Bronchial epithelial cell (primary cell): ENCODE results near the gene RASSF3. TPM values are rescaled to one million over a fixed set of nuclear protein-coding genes. Genes with fewer than 3 reads are reported as not detected.

Source experiments
- DNase-seq: peaks from one replicate; pipeline ENCODE4 v3.0.0-alpha.2; 2010; ENCODE audit warnings: low read depth
- FAIRE-seq: peaks from 2 replicates; lab custom pipeline; 2011; peaks lifted over from hg19 to GRCh38; lab: Jason Lieb, UNC
- H3K27me3 ChIP-seq: 2 replicates; pipeline ENCODE4 v1.5.1; 2011; ENCODE audit warnings: low read length; ENCODE audit not compliant: control insufficient read depth, insufficient read depth
- H3K36me3 ChIP-seq: 2 replicates; pipeline ENCODE4 v1.5.1; 2011; ENCODE audit warnings: low read length; ENCODE audit not compliant: control insufficient read depth, insufficient read depth
- H3K4me3 ChIP-seq: 2 replicates; pipeline ENCODE4 v1.5.1; 2011; ENCODE audit warnings: mild to moderate bottlenecking, low read depth, low read length, control low read depth
- total RNA-seq: library from RNA; depleted of rRNA; stranded (reverse); fragments of >200 nt; gene quantifications from 2 replicates; pipeline ENCODE4 v1.2.1, GENCODE V29; 2014
- TF ChIP-seq, protein P1 (sequence below): IDR thresholded peaks from 2 replicates; pipeline ENCODE4 v1.5.1; 2011; ENCODE audit warnings: mild to moderate bottlenecking, moderate library complexity, low read length, control low read depth, inconsistent platforms; ENCODE audit not compliant: insufficient read depth, severe bottlenecking

Gene RASSF3
- total RNA-seq, 1 donor from 2014 or later: 9.7 TPM

DNA sequence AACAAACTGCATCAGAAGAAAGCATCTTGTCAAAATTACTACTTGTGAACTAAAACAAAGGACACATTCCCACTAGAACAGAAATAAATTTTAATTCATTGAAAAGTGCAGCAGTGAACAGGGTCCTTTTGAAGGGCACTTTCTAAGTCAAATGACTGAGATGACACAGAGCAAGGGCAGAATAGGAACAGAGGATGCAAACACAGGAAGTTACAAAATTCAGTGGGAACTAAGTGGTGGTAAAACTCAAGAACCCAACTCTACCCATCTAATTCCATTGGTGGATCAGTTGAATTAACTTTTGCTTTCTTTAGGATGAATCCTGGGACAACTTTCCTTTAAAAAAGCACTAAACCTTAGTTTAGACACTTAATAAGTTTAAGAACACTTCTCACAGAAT lies 103.1 kb downstream of the RASSF3 start:
- H3K27me3 ChIP-seq: no peaks in the 10 kb centered on the region
- H3K36me3 ChIP-seq: peaks cover 2% of the 10 kb centered on the region
- TF ChIP-seq, protein P1, sequence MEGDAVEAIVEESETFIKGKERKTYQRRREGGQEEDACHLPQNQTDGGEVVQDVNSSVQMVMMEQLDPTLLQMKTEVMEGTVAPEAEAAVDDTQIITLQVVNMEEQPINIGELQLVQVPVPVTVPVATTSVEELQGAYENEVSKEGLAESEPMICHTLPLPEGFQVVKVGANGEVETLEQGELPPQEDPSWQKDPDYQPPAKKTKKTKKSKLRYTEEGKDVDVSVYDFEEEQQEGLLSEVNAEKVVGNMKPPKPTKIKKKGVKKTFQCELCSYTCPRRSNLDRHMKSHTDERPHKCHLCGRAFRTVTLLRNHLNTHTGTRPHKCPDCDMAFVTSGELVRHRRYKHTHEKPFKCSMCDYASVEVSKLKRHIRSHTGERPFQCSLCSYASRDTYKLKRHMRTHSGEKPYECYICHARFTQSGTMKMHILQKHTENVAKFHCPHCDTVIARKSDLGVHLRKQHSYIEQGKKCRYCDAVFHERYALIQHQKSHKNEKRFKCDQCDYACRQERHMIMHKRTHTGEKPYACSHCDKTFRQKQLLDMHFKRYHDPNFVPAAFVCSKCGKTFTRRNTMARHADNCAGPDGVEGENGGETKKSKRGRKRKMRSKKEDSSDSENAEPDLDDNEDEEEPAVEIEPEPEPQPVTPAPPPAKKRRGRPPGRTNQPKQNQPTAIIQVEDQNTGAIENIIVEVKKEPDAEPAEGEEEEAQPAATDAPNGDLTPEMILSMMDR: no peak
- no peak for FAIRE-seq
- no peak for DNase-seq
- no peak overlapping the region for H3K4me3 ChIP-seq

DNA sequence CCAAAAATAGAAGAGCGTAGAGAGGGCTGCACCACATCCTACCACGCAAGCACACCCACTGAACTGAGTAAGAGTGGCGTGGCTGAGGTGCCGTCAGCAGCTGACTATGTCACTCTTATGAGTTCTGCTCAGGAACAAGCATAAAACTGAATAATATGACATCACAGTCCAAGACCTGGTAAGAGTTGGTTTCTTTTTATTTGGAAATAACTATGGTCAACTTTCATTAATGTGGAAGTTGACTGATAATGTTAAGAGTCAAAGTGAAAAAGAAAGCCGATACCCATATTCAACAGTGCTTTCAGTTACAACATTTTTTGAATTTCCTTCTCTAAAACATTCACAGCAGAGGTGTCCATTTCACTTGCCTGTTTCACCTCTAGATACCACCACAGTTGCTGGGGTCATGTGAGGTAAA lies 104.3 kb downstream of the RASSF3 start:
- FAIRE-seq: no peak
- Histone ChIP-seq H3K4me3 (no peak overlapping the region), H3K27me3 (no peaks in the 10 kb centered on the region), H3K36me3 (peaks cover 2% of the 10 kb centered on the region)
- DNase-seq: no peak
- TF ChIP-seq, protein P1: no peak

DNA sequence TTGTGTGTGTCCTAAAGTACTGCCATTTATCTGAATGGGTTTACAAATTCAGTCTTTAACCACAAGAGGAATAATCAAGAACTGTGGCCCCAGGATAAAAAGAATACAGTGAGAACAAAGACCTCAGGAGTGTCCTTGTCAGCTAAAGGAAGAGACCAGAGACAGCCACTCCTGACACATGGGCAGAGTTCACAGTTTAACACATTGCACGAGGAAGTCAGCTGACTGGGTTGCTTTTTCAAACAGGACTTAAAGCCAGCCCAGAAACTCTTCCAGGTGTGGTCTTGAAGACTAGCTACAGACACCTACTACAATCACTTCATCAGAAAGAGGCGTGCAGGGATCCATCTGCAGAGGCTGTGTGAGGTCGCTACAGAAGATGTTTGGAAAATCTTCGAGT lies 106.1 kb downstream of the RASSF3 start:
- no peak overlapping the region for H3K4me3 ChIP-seq
- no peaks in the 10 kb centered on the region for H3K27me3 ChIP-seq
- H3K36me3 ChIP-seq: peaks cover 5% of the 10 kb centered on the region
- TF ChIP-seq, protein P1: no peak
- FAIRE-seq: no peak
- DNase-seq: no peak

DNA sequence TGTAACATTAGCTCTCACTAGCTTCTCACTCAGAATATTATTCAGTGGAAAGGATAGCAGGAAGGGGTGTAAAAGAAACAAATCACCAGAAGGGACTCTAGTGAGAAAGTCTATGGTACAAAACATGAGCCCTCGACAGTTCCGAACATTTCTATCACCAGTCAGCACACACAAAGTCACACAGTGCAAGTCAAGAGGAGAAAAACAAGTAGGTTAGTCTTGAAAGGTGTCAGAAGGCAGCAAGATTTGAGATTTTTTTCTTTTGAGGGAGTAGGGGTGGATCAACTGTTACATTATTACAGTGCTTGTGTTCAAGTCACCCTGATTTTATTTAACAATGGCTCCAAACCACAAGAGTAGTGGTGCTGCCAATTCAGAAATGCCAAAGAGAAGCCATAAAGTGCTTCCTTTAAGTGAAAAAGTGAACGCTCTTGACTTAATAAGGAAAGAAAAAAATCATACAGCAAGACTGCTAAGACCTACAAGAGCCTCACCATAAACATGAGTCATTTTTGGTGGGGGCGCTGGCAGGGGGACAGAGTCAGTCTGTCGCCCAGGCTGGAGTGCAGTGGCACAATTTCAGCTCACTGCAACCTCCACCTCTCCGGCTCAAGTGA lies 106.7 kb downstream of the RASSF3 start:
- Histone ChIP-seq H3K4me3 (no peak overlapping the region), H3K27me3 (no peaks in the 10 kb centered on the region), H3K36me3 (peaks cover 7% of the 10 kb centered on the region)
- FAIRE-seq (no peak), DNase-seq (no peak)
- TF ChIP-seq, protein P1: no peak

DNA sequence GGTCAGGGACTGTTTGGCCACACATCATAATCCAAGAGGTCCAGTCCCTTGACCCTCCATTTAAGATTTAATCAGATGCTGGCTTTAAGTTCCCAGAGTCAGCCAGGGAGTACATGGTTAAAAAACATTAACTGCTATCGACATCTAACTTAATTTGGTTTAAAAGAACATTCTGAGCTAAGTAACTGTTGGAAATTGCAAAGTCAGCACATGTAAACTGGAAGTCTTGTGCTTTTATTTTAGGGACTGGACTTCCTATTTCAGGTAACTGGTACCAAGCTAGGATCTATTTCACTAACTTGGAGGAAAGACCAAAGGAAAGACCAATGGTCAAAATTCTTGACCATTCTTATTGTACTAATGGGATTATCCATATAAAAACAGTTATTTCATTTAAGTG lies 108.4 kb downstream of the RASSF3 start:
- FAIRE-seq (no peak), DNase-seq (no peak)
- TF ChIP-seq, protein P1: no peak
- peaks cover 8% of the 10 kb centered on the region for H3K36me3 ChIP-seq
- no peaks in the 10 kb centered on the region for H3K27me3 ChIP-seq
- no peak overlapping the region for H3K4me3 ChIP-seq

DNA sequence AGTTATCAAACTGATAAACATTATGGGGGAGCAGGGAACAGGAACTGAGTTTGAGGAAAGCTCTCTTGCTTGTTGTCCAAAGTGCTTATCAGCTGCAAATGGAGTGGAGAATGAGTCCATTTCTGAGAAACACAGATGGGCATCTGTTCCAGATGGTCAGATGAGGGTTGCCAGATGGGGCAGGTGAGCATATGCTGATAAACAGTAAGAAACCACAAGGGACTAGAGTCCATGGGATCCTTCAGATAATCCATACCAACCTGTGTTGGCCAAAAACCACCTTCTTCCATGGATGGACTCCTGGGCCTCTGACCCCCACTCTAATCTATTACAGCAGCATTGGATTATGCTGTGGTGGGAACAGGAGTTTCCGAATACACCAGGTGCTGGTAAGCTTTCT lies 110.6 kb downstream of the RASSF3 start:
- TF ChIP-seq, protein P1: no peak
- FAIRE-seq (no peak), DNase-seq (no peak)
- no peak overlapping the region for H3K4me3 ChIP-seq
- H3K27me3 ChIP-seq: no peaks in the 10 kb centered on the region
- peaks cover 7% of the 10 kb centered on the region for H3K36me3 ChIP-seq
